HepG2 (cell line): ENCODE measurements around the gene MVP. TPM values are rescaled to one million over a fixed set of nuclear protein-coding genes. Genes with fewer than 3 reads are reported as not detected.
A peak's percentile ranks its signal among the peaks of the same experiment; 100 is the strongest.

ENCODE experiments used
- CENPT ChIP-seq: sonication (generic); formaldehyde crosslinking; IDR thresholded peaks from 2 replicates; pipeline ENCODE4 v1.8.0; 2022; ENCODE audit warnings: low read depth, mild to moderate bottlenecking, moderate library complexity, missing genetic modification reagents
- ELF3 ChIP-seq: IDR thresholded peaks from 2 replicates; pipeline ENCODE4 v1.6.1; 2016; ENCODE audit warnings: missing genetic modification reagents, missing compliant biosample characterization
- FLYWCH1 ChIP-seq: sonication (generic); formaldehyde crosslinking; IDR thresholded peaks from 2 replicates; pipeline ENCODE4 v1.8.1; 2023; ENCODE audit warnings: mild to moderate bottlenecking, missing genetic modification reagents
- IRF2 ChIP-seq: IDR thresholded peaks from 2 replicates; pipeline ENCODE4 v1.6.1; 2018; ENCODE audit warnings: missing genetic modification reagents, missing compliant biosample characterization
- ISX ChIP-seq: sonication (generic); formaldehyde crosslinking; conservative IDR thresholded peaks from 2 replicates; pipeline ENCODE4 v1.5.0; 2020; ENCODE audit warnings: missing genetic modification reagents
- MATR3 ChIP-seq: sonication (generic); formaldehyde crosslinking; IDR thresholded peaks from 2 replicates; pipeline ENCODE4 v1.4.0; 2020; ENCODE audit warnings: missing genetic modification reagents
- RXRB ChIP-seq: IDR thresholded peaks from 2 replicates; pipeline ENCODE4 v1.6.1; 2016; ENCODE audit warnings: borderline replicate concordance, missing genetic modification reagents, missing compliant biosample characterization
- SNAI1 ChIP-seq: sonication (generic); formaldehyde crosslinking; IDR thresholded peaks from 2 replicates; pipeline ENCODE4 v1.5.0; 2020; ENCODE audit warnings: mild to moderate bottlenecking, missing genetic modification reagents, borderline replicate concordance
- SP4 ChIP-seq: sonication (generic); formaldehyde crosslinking; IDR thresholded peaks from 2 replicates; pipeline ENCODE4 v1.8.1; 2023; ENCODE audit warnings: mild to moderate bottlenecking, missing genetic modification reagents
- SRSF9 ChIP-seq: fragments of 200-400 bp; formaldehyde crosslinking; IDR thresholded peaks from 2 replicates; pipeline ENCODE4 v1.6.1; 2018; ENCODE audit warnings: borderline replicate concordance, mild to moderate bottlenecking, low read depth, low read length; ENCODE audit not compliant: insufficient read depth, poor library complexity, severe bottlenecking
- ZBTB38 ChIP-seq: sonication (generic); formaldehyde crosslinking; IDR thresholded peaks from 2 replicates; pipeline ENCODE4 v1.5.1; 2020; ENCODE audit warnings: mild to moderate bottlenecking, missing genetic modification reagents
- ZNF180 ChIP-seq: sonication (generic); formaldehyde crosslinking; IDR thresholded peaks from 2 replicates; pipeline ENCODE4 v1.4.0; 2020; ENCODE audit warnings: low read depth, missing genetic modification reagents, borderline replicate concordance
- ZNF367 ChIP-seq: sonication (generic); formaldehyde crosslinking; IDR thresholded peaks from 2 replicates; pipeline ENCODE4 v1.4.0; 2020; ENCODE audit warnings: missing genetic modification reagents, borderline replicate concordance
- ZNF431 ChIP-seq: sonication (generic); formaldehyde crosslinking; IDR thresholded peaks from 2 replicates; pipeline ENCODE4 v1.9.0; 2022; ENCODE audit warnings: missing genetic modification reagents, low read depth, mild to moderate bottlenecking, borderline replicate concordance
- ZNF570 ChIP-seq: sonication (generic); formaldehyde crosslinking; IDR thresholded peaks from 2 replicates; pipeline ENCODE4 v1.4.0; 2020; ENCODE audit warnings: mild to moderate bottlenecking, missing genetic modification reagents, borderline replicate concordance
- ZNF792 ChIP-seq: IDR thresholded peaks from 2 replicates; pipeline ENCODE4 v1.6.1; 2016
- ZSCAN30 ChIP-seq: sonication (generic); formaldehyde crosslinking; IDR thresholded peaks from 2 replicates; pipeline ENCODE4 v1.5.0; 2020; ENCODE audit warnings: mild to moderate bottlenecking, missing genetic modification reagents
- polyA plus RNA-seq, 8 experiments: library from polyadenylated mRNA; depleted of rRNA in 3 of 8; stranded (reverse) in 7 of 8; unstranded in 1 of 8; fragments of >200 nt; fragmentation: Illumina TruSeq in 4 of 8; extraction: Trizol in 4 of 8; gene quantifications; 2 replicates each; pipeline versions ENCODE4 v1.2.1 to v1.2.3, GENCODE V29; 2011 to 2016; ENCODE audit warnings: low read depth in 4 of 8, missing spikeins in 1 of 8, mixed read lengths in 1 of 8; ENCODE audit not compliant: insufficient read depth in 1 of 8
- total RNA-seq, 5 experiments: library from RNA; depleted of rRNA; stranded (reverse); fragments of >200 nt; fragmentation: Illumina TruSeq; extraction: Trizol; gene quantifications; 2 replicates each; pipeline ENCODE4 v1.2.3, GENCODE V29; 2016; ENCODE audit warnings: low read depth in 1 of 5
- TF ChIP-seq, protein P1 (sequence below): sonication (generic); formaldehyde crosslinking; IDR thresholded peaks from 2 replicates; pipeline ENCODE4 v1.4.0; 2020; ENCODE audit warnings: mild to moderate bottlenecking, low read depth, missing genetic modification reagents
- TF ChIP-seq, protein P2 (sequence below): sonication (generic); formaldehyde crosslinking; IDR thresholded peaks from 2 replicates; pipeline ENCODE4 v1.5.0; 2020; ENCODE audit warnings: mild to moderate bottlenecking, missing genetic modification reagents
- TF ChIP-seq, protein P3 (sequence below): sonication (generic); formaldehyde crosslinking; IDR thresholded peaks from 2 replicates; pipeline ENCODE4 v1.5.0; 2020; ENCODE audit warnings: mild to moderate bottlenecking, missing genetic modification reagents
- TF ChIP-seq, protein P4 (sequence below): sonication (generic); formaldehyde crosslinking; IDR thresholded peaks from 2 replicates; pipeline ENCODE4 v1.5.1; 2020; ENCODE audit warnings: missing genetic modification reagents, mild to moderate bottlenecking, borderline replicate concordance
- TF ChIP-seq, protein P5 (sequence below): sonication (generic); formaldehyde crosslinking; conservative IDR thresholded peaks from 2 replicates; pipeline ENCODE4 v1.4.0; 2020; ENCODE audit warnings: missing genetic modification reagents
- TF ChIP-seq, protein P6 (sequence below): sonication (generic); formaldehyde crosslinking; IDR thresholded peaks from 2 replicates; pipeline ENCODE4 v1.4.0; 2020; ENCODE audit warnings: mild to moderate bottlenecking, missing genetic modification reagents

The MVP gene
- total and polyA plus RNA-seq, 2 of the 13 experiments (the other 11 are each of a cell fraction or from before 2014, with no cell fraction given), result 22.9 to 43.5 TPM

DNA sequence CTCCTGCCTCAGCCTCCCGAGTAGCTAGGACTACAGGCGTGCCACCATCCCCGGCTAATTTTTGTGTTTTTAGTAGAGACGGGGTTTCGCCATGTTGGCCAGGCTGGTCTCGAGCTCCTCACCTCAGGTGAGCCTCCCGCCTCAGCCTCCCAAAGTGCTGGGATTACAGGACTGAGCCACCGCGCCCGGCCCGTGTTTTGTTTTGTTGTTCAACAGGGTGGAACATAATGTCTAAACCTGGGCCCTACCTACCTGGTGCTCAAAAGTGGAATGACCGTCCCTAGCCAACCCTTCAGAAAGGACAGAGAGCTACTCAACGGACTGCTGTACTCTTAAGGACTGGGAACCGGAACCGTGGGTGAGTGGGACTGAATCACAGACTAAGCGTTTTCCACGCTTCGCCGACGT lies 30.5 kb upstream of the MVP start (continued):
- TF ChIP-seq, protein P1, sequence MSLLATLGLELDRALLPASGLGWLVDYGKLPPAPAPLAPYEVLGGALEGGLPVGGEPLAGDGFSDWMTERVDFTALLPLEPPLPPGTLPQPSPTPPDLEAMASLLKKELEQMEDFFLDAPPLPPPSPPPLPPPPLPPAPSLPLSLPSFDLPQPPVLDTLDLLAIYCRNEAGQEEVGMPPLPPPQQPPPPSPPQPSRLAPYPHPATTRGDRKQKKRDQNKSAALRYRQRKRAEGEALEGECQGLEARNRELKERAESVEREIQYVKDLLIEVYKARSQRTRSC, result peak; percentile 4; the same call in 1 of the 2 replicates
- no peak for TF ChIP-seq ZNF367 (CRISPR knock-in tag)
- no peak for TF ChIP-seq MATR3
- no peak for TF ChIP-seq ZNF180 (CRISPR knock-in tag)
- TF ChIP-seq SP4 (CRISPR knock-in tag), result no peak
- TF ChIP-seq IRF2, result no peak
- TF ChIP-seq ZBTB38, result peak; percentile 90
- TF ChIP-seq, protein P2, sequence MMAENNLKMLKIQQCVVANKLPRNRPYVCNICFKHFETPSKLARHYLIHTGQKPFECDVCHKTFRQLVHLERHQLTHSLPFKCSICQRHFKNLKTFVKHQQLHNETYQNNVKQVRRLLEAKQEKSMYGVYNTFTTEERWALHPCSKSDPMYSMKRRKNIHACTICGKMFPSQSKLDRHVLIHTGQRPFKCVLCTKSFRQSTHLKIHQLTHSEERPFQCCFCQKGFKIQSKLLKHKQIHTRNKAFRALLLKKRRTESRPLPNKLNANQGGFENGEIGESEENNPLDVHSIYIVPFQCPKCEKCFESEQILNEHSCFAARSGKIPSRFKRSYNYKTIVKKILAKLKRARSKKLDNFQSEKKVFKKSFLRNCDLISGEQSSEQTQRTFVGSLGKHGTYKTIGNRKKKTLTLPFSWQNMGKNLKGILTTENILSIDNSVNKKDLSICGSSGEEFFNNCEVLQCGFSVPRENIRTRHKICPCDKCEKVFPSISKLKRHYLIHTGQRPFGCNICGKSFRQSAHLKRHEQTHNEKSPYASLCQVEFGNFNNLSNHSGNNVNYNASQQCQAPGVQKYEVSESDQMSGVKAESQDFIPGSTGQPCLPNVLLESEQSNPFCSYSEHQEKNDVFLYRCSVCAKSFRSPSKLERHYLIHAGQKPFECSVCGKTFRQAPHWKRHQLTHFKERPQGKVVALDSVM (CRISPR knock-in tag), result peak; percentile 89
- TF ChIP-seq SNAI1 (CRISPR knock-in tag), result 0 out of 2 replicates have a peak, but pooled peaks have one; percentile 29
- no peak for TF ChIP-seq SRSF9
- peak; percentile 28; the same call in 1 of the 2 replicates for TF ChIP-seq ZNF431 (CRISPR knock-in tag)
- TF ChIP-seq CENPT, result no peak
- TF ChIP-seq, protein P3, sequence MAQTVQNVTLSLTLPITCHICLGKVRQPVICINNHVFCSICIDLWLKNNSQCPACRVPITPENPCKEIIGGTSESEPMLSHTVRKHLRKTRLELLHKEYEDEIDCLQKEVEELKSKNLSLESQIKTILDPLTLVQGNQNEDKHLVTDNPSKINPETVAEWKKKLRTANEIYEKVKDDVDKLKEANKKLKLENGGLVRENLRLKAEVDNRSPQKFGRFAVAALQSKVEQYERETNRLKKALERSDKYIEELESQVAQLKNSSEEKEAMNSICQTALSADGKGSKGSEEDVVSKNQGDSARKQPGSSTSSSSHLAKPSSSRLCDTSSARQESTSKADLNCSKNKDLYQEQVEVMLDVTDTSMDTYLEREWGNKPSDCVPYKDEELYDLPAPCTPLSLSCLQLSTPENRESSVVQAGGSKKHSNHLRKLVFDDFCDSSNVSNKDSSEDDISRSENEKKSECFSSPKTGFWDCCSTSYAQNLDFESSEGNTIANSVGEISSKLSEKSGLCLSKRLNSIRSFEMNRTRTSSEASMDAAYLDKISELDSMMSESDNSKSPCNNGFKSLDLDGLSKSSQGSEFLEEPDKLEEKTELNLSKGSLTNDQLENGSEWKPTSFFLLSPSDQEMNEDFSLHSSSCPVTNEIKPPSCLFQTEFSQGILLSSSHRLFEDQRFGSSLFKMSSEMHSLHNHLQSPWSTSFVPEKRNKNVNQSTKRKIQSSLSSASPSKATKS (CRISPR knock-in tag), result 0 out of 2 replicates have a peak, but pooled peaks have one; percentile 23
- no peak for TF ChIP-seq RXRB (CRISPR knock-in tag)
- TF ChIP-seq, protein P4, sequence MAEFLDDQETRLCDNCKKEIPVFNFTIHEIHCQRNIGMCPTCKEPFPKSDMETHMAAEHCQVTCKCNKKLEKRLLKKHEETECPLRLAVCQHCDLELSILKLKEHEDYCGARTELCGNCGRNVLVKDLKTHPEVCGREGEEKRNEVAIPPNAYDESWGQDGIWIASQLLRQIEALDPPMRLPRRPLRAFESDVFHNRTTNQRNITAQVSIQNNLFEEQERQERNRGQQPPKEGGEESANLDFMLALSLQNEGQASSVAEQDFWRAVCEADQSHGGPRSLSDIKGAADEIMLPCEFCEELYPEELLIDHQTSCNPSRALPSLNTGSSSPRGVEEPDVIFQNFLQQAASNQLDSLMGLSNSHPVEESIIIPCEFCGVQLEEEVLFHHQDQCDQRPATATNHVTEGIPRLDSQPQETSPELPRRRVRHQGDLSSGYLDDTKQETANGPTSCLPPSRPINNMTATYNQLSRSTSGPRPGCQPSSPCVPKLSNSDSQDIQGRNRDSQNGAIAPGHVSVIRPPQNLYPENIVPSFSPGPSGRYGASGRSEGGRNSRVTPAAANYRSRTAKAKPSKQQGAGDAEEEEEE, result no peak
- TF ChIP-seq ELF3 (CRISPR knock-in tag), result no peak
- TF ChIP-seq ZNF570 (CRISPR knock-in tag), result no peak
- TF ChIP-seq FLYWCH1 (CRISPR knock-in tag), result peak; percentile 86; the same call in 1 of the 2 replicates
- TF ChIP-seq ISX (CRISPR knock-in tag), result no peak
- TF ChIP-seq, protein P5, sequence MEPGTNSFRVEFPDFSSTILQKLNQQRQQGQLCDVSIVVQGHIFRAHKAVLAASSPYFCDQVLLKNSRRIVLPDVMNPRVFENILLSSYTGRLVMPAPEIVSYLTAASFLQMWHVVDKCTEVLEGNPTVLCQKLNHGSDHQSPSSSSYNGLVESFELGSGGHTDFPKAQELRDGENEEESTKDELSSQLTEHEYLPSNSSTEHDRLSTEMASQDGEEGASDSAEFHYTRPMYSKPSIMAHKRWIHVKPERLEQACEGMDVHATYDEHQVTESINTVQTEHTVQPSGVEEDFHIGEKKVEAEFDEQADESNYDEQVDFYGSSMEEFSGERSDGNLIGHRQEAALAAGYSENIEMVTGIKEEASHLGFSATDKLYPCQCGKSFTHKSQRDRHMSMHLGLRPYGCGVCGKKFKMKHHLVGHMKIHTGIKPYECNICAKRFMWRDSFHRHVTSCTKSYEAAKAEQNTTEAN (CRISPR knock-in tag), result 0 out of 2 replicates have a peak, but pooled peaks have one; percentile 25
- TF ChIP-seq, protein P6, sequence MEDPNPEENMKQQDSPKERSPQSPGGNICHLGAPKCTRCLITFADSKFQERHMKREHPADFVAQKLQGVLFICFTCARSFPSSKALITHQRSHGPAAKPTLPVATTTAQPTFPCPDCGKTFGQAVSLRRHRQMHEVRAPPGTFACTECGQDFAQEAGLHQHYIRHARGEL (CRISPR knock-in tag), result no peak
- TF ChIP-seq ZNF792 (CRISPR knock-in tag), result no peak
- TF ChIP-seq ZSCAN30, result no peak
